A673 (cell line): ENCODE data around the gene CAPN1.

Experiments used
- EZH2 ChIP-seq: fragments of 200-600 bp; sonication (generic); IDR thresholded peaks from 2 replicates; pipeline ENCODE4 v1.6.1; 2017; ENCODE audit warnings: borderline replicate concordance, low read depth, mild to moderate bottlenecking, mixed read lengths, antibody characterized with exemption, low read length; ENCODE audit not compliant: poor library complexity, severe bottlenecking
- TF ChIP-seq, protein P1 (sequence below): fragments of 300-800, 200-600 bp; sonication (generic); conservative IDR thresholded peaks from 2 replicates; pipeline ENCODE4 v1.5.1; 2017; ENCODE audit warnings: low read depth, mild to moderate bottlenecking, antibody characterized with exemption, low read length, moderate library complexity, mixed read lengths

DNA sequence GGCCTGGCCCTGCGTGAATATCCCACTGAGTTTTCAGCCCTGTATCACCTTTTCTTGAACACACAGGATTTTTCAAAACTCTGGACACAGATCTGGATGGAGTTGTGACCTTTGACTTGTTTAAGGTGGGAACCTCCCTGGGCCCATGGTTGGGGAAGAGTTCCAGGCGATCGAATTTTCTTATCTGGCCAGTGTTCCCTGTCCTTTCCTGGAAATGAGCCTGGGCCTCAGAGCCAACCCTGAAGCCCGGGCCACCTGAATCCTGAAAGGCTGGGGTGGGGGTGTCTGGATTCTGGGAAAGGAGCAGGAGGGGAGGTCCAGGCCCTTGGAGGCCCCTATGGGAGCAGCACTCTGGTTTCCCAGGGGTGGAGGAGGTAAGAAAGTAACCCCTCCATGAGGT, 29.0 kb downstream of the CAPN1 start:
- TF ChIP-seq EZH2 = no peak
- TF ChIP-seq, protein P1, sequence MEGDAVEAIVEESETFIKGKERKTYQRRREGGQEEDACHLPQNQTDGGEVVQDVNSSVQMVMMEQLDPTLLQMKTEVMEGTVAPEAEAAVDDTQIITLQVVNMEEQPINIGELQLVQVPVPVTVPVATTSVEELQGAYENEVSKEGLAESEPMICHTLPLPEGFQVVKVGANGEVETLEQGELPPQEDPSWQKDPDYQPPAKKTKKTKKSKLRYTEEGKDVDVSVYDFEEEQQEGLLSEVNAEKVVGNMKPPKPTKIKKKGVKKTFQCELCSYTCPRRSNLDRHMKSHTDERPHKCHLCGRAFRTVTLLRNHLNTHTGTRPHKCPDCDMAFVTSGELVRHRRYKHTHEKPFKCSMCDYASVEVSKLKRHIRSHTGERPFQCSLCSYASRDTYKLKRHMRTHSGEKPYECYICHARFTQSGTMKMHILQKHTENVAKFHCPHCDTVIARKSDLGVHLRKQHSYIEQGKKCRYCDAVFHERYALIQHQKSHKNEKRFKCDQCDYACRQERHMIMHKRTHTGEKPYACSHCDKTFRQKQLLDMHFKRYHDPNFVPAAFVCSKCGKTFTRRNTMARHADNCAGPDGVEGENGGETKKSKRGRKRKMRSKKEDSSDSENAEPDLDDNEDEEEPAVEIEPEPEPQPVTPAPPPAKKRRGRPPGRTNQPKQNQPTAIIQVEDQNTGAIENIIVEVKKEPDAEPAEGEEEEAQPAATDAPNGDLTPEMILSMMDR = no peak
